Ascending aorta (tissue), 2 donors: Measurements from ENCODE around the gene TMEM178B. TPM values are rescaled to one million over a fixed set of nuclear protein-coding genes. Genes with fewer than 3 reads are reported as not detected.

Source experiments
- DNase-seq, 2 donors: peaks; one replicate each; pipeline ENCODE4 v3.0.0-alpha.2; 2019; ENCODE audit warnings: low spot score in 2 of 2
- H3K27ac ChIP-seq, 2 donors: fragments of 200-600 bp; sonication (generic); one replicate each; pipeline ENCODE4 v1.5.1; 2016 to 2017; ENCODE audit warnings: mild to moderate bottlenecking in 1 of 2
- H3K27me3 ChIP-seq: fragments of 200-600 bp; sonication (generic); one replicate; pipeline ENCODE4 v1.5.1; 2017
- H3K36me3 ChIP-seq, 2 donors: fragments of 200-600 bp; sonication (generic); one replicate each; pipeline ENCODE4 v1.5.1; 2016
- H3K4me1 ChIP-seq, 2 donors: fragments of 200-600 bp; sonication (generic); one replicate each; pipeline ENCODE4 v1.5.1; 2016 to 2017; ENCODE audit warnings: mild to moderate bottlenecking in 1 of 2
- H3K4me3 ChIP-seq, 2 donors: fragments of 200-600 bp; sonication (generic); one replicate each; pipeline ENCODE4 v1.5.1; 2016 to 2017; ENCODE audit warnings: mild to moderate bottlenecking in 1 of 2
- H3K9me3 ChIP-seq, 2 donors: fragments of 200-600 bp; sonication (generic); one replicate each; pipeline ENCODE4 v1.5.1; 2016
- CTCF ChIP-seq, 3 experiments: fragments of 200-600 bp in 2 of 3; fragments of 450-650 bp in 1 of 3; sonication (generic) in 2 of 3; IDR thresholded peaks; one replicate each; pipeline ENCODE4 v1.5.1; 2016 to 2019; ENCODE audit warnings: antibody characterized with exemption in 3 of 3, mild to moderate bottlenecking in 1 of 3, moderate library complexity in 1 of 3
- intact Hi-C: fragments of 100-400 bp; cut with DNase I; formaldehyde crosslinking; loops from one replicate; pipeline ENCODE4 v1.15.1; 2023
- total RNA-seq: library from RNA; depleted of rRNA; stranded (reverse); fragments of >200 nt; gene quantifications from one replicate; pipeline ENCODE4 v1.1.0, GENCODE V29; 2016

TMEM178B gene
- total RNA-seq, 1 donor from 2014 or later = 1.9 TPM

GRCh38 chr7:141490474-141490873 lies 416.6 kb downstream of the TMEM178B start:
- H3K4me1 ChIP-seq = no peaks in the 10 kb centered on the region
- intact Hi-C loops = no loop called here
- no peak for DNase-seq
- H3K27ac ChIP-seq = no peak overlapping the region
- no peak for TF ChIP-seq CTCF (IDR thresholded peaks at IDR 0.05)
- no peaks in the 10 kb centered on the region for H3K9me3 ChIP-seq
- no peaks in the 10 kb centered on the region for H3K36me3 ChIP-seq
- H3K4me3 ChIP-seq = no peak overlapping the region
- H3K27me3 ChIP-seq = no peaks in the 10 kb centered on the region

- H3K4me1 ChIP-seq = no peaks in the 10 kb centered on the region
- DNase-seq = no peak
- H3K27ac ChIP-seq = no peak overlapping the region
- no peaks in the 10 kb centered on the region for H3K27me3 ChIP-seq
- no peak for TF ChIP-seq CTCF (IDR thresholded peaks at IDR 0.05)
- H3K9me3 ChIP-seq = no peaks in the 10 kb centered on the region
- no peaks in the 10 kb centered on the region for H3K36me3 ChIP-seq
- intact Hi-C loops = no loop called here
- H3K4me3 ChIP-seq = no peak overlapping the region
Observed at GRCh38 chr7:141495057-141495456, 421.2 kb downstream of the TMEM178B start.

- intact Hi-C loops = no loop called here
Observed at GRCh38 chr7:141497391-141497790, 423.5 kb downstream of the TMEM178B start.

GRCh38 chr7:141500608-141501007 lies 426.7 kb downstream of the TMEM178B start:
- H3K4me3 ChIP-seq = no peak overlapping the region
- no peak for TF ChIP-seq CTCF (IDR thresholded peaks at IDR 0.05)
- no peaks in the 10 kb centered on the region for H3K36me3 ChIP-seq
- no peaks in the 10 kb centered on the region for H3K27me3 ChIP-seq
- intact Hi-C loops = no loop called here
- H3K4me1 ChIP-seq = no peaks in the 10 kb centered on the region
- H3K9me3 ChIP-seq = no peaks in the 10 kb centered on the region
- H3K27ac ChIP-seq = no peak overlapping the region
- DNase-seq = no peak

More at GRCh38 chr7:141497391-141497790, 423.5 kb downstream of the TMEM178B start:
- no peak overlapping the region for H3K4me3 ChIP-seq
- H3K4me1 ChIP-seq = no peaks in the 10 kb centered on the region
- no peak for TF ChIP-seq CTCF (IDR thresholded peaks at IDR 0.05)
- no peak for DNase-seq
- H3K9me3 ChIP-seq = no peaks in the 10 kb centered on the region
- H3K36me3 ChIP-seq = no peaks in the 10 kb centered on the region
- no peak overlapping the region for H3K27ac ChIP-seq
- no peaks in the 10 kb centered on the region for H3K27me3 ChIP-seq

- no peak overlapping the region for H3K4me3 ChIP-seq
- H3K4me1 ChIP-seq = no peaks in the 10 kb centered on the region
- H3K27ac ChIP-seq = no peak overlapping the region
- H3K36me3 ChIP-seq = no peaks in the 10 kb centered on the region
- H3K9me3 ChIP-seq = no peaks in the 10 kb centered on the region
- TF ChIP-seq CTCF (IDR thresholded peaks at IDR 0.05) = no peak
- H3K27me3 ChIP-seq = no peaks in the 10 kb centered on the region
- intact Hi-C loops = no loop called here
- DNase-seq = no peak
Observed at GRCh38 chr7:141501451-141501850, 427.6 kb downstream of the TMEM178B start.

- TF ChIP-seq CTCF (IDR thresholded peaks at IDR 0.05) = no peak
- Histone ChIP-seq H3K4me3 (no peak overlapping the region), H3K9me3 (no peaks in the 10 kb centered on the region), H3K27ac (no peak overlapping the region), H3K27me3 (no peaks in the 10 kb centered on the region), H3K36me3 (no peaks in the 10 kb centered on the region), H3K4me1 (no peaks in the 10 kb centered on the region)
- no peak for DNase-seq
- intact Hi-C loops = no loop called here
Observed at GRCh38 chr7:141511316-141511675, 437.4 kb downstream of the TMEM178B start.
